HG02763 (cell line): ENCODE results near the gene LGALS14.
"Not testable (repeated sequence)": the region's sequence is repeated elsewhere in the genome, so short reads cannot be mapped to it uniquely, and the experiment has no call there.

Experiments used
- ATAC-seq: cut with Tn5 transposase; IDR thresholded peaks from one replicate; pipeline ENCODE4 v1.9.1; 2021; ENCODE audit warnings: mild to moderate bottlenecking, moderate library complexity; ENCODE audit not compliant: unreplicated experiment

Gene LGALS14

GRCh38 chr19:39704181-39705044 is at the start of gene LGALS14:
LGALS14 (plus strand) TSS chr19:39704481; CDS start chr19:39704529, 48 bp downstream.
- ATAC-seq = no peak

GRCh38 chr19:39655613-39656012 is 48.7 kb upstream of the LGALS14 start, which contains the start of gene LGALS16:
LGALS16 (plus strand) TSS chr19:39655913; CDS start chr19:39655962, 49 bp downstream.
- ATAC-seq = no peak

GRCh38 chr19:39659791-39660190 is 44.5 kb upstream of the LGALS14 start:
- ATAC-seq = no peak

GRCh38 chr19:39660661-39661060 is 43.6 kb upstream of the LGALS14 start:
- no peak for ATAC-seq

- ATAC-seq = no peak
Observed at GRCh38 chr19:39661565-39661964, 42.7 kb upstream of the LGALS14 start.

- ATAC-seq = not testable (repeated sequence)
Observed at GRCh38 chr19:39669860-39670259, 34.4 kb upstream of the LGALS14 start.

- ATAC-seq = no peak
Observed at GRCh38 chr19:39670998-39671397, 33.3 kb upstream of the LGALS14 start.

- no peak for ATAC-seq
Observed at GRCh38 chr19:39671739-39672363, 32.4 kb upstream of the LGALS14 start.

GRCh38 chr19:39672473-39672872 is 31.8 kb upstream of the LGALS14 start:
- no peak for ATAC-seq

GRCh38 chr19:39673862-39674261 is 30.4 kb upstream of the LGALS14 start:
- not testable (repeated sequence) for ATAC-seq

GRCh38 chr19:39676004-39676403 is 28.3 kb upstream of the LGALS14 start:
- ATAC-seq = no peak

GRCh38 chr19:39677961-39678889 is 26.1 kb upstream of the LGALS14 start:
- no peak for ATAC-seq

- ATAC-seq = peak; percentile 48
Observed at GRCh38 chr19:39679056-39679790, 25.1 kb upstream of the LGALS14 start.

GRCh38 chr19:39679791-39680168 is 24.5 kb upstream of the LGALS14 start:
- peak; percentile 11 for ATAC-seq

- no peak for ATAC-seq
Observed at GRCh38 chr19:39680593-39680992, 23.7 kb upstream of the LGALS14 start.

GRCh38 chr19:39681416-39681815 is 22.9 kb upstream of the LGALS14 start:
- no peak for ATAC-seq

- no peak for ATAC-seq
Observed at GRCh38 chr19:39684267-39684666, 20.0 kb upstream of the LGALS14 start.

GRCh38 chr19:39686739-39687138 is 17.5 kb upstream of the LGALS14 start:
- ATAC-seq = no peak

- not testable (repeated sequence) for ATAC-seq
Observed at GRCh38 chr19:39688637-39689036, 15.6 kb upstream of the LGALS14 start.

- ATAC-seq = no peak
Observed at GRCh38 chr19:39692166-39692565, 12.1 kb upstream of the LGALS14 start.
